ENCODE measurements around the gene PPP2R2C. TPM values are rescaled to one million over a fixed set of nuclear protein-coding genes. Genes with fewer than 3 reads are reported as not detected.

Gene PPP2R2C
- total RNA-seq, 2 donors from 2014 or later = not detected

DNA sequence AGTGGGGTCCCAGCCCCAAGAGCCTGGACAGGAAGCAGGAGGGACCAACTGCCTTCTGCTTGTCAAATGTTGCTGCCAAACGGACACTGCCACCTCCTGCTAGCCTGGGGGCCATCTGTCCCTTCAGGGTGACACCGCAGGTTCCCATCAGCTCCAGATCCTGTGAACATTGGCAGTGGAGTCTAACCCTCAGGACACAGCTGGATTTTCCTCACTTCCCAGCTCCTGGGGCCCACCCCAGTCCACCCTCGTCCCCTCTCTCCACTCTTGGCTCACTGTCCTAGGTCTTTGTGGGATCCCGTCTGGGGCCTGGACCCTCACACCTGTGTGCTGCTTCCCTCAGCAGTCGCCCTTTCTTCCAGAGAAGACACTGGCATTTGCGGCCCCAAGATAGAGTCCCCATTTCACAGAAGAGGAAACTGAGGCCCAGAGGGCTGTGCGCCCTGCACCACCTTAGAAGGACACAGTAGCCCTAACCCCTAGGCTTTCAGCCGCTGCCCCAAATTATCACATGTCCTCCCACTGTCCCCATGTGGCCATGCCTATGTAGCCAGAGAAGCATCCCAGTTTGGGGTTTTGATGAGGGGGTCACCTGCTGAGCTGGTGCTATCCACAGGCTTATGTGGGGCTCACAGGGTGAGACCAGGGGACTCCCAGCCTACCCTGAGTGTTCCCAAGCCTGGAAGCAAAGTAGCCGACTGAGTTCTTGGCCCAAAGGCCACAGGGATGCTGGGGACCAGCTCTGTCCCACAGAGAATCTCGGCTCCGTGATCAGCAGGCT, 20.1 kb downstream of the PPP2R2C start:
- no peak overlapping the region for H3K4me3 Mint-ChIP-seq
- H3K36me3 Mint-ChIP-seq (ENCODE audit: low read depth) = no peaks in the 10 kb centered on the region
- H3K27me3 Mint-ChIP-seq = peaks cover 30% of the 10 kb centered on the region
- no peaks in the 10 kb centered on the region for H3K4me1 Mint-ChIP-seq
- no peak overlapping the region for H3K27ac Mint-ChIP-seq
- no peaks in the 10 kb centered on the region for H3K9me3 Mint-ChIP-seq
- no peak for ATAC-seq (replicated peaks)

DNA sequence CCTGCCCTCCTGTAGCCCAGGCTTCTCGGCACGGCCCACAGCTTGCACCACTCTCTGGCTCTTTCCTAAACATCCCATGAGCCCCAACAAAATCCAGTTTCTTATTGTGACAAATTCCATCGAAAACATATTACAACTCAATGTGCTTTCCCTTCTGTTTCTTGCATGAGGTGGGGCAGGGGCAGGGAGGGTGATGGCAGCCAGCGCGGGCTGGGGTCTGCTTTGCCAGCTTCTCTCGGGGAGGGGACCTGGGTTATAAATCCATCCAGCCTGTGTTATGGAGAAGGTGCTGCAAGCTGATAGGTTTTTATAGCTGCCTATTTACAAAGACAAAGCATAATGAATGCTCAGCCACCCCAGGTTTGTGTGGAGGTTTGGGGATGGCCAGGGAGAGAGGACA, 21.1 kb downstream of the PPP2R2C start:
- peaks cover 30% of the 10 kb centered on the region for H3K27me3 Mint-ChIP-seq
- no peak overlapping the region for H3K4me3 Mint-ChIP-seq
- no peak for ATAC-seq (replicated peaks)
- no peaks in the 10 kb centered on the region for H3K9me3 Mint-ChIP-seq
- H3K4me1 Mint-ChIP-seq = no peaks in the 10 kb centered on the region
- H3K27ac Mint-ChIP-seq = no peak overlapping the region
- no peaks in the 10 kb centered on the region for H3K36me3 Mint-ChIP-seq (ENCODE audit: low read depth)

DNA sequence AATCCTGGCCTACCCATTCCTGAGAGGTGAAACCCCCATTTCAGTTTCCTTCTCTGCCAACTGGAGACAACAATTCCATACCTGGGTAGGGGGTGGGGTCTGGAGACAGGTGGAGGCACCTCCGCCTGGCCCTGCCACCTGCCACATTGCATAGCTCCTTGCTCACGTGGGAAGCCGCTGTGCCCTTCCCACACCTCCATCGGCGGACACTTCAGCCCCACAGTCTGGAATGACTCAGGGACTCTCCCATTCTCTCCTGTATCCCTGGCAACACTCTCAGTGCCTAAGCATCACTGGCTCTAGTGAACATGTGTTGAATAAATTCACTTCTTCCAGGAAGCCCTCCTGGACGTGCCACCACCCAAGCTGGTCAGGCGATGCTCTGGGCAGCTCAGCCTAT, 21.7 kb downstream of the PPP2R2C start:
- Mint-ChIP-seq H3K27ac (no peak overlapping the region), H3K4me3 (no peak overlapping the region), H3K36me3 (ENCODE audit: low read depth) (no peaks in the 10 kb centered on the region), H3K4me1 (no peaks in the 10 kb centered on the region), H3K9me3 (no peaks in the 10 kb centered on the region), H3K27me3 (peaks cover 24% of the 10 kb centered on the region)
- no peak for ATAC-seq (replicated peaks)

DNA sequence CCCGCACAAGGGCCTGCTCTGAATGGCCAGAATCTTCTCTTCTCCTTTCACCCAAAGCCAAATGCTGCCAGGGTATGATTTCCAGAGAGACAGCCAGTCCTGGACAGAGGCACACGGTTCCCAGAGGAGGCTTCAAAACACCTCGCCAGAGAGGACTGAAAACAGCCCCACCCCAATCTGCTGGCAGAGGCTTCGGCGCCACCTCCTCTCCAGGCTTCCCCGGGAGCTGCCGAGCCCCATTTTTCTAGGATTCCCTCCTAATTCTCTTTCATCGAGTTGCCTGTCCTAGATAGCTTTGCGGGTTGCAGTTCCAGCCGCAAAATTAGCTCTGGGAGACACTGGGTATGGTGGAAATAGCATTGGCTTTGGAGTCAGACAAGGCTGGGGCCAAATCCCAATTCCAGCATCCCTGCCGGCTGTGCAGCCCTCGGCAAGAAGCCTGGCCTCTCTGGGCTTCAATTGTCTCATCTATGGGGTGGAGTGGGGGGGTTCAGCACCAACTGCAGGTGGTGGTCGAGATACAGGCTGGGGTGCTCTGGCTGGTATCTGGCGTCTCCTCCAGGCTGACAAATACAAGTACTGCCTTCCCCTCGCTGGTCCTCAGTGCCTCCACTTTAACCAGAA, 22.6 kb downstream of the PPP2R2C start:
- Mint-ChIP-seq H3K4me3 (no peak overlapping the region), H3K9me3 (no peaks in the 10 kb centered on the region), H3K27me3 (peaks cover 18% of the 10 kb centered on the region), H3K27ac (no peak overlapping the region), H3K4me1 (no peaks in the 10 kb centered on the region), H3K36me3 (ENCODE audit: low read depth) (no peaks in the 10 kb centered on the region)
- no peak for ATAC-seq (replicated peaks)

DNA sequence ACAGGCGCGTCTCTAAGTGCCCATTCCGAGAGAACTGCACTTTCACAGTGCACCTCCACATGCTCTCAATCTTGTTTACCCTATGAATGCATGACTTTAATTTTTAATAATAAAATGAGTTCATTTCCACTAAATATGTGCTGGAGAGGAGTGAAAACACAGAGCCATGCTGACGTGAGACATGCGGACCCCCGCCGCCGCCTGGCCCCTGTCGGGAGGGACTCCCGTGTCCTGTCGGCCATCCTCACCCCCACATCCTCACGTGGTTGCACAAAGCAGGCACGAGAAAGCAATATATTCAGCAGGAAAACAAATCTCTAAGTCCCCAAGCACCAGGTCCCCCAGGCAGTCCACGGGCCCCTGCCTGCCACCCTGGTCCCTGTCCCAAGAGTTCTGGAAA, 23.1 kb downstream of the PPP2R2C start:
- Mint-ChIP-seq H3K27me3 (peaks cover 18% of the 10 kb centered on the region), H3K27ac (no peak overlapping the region), H3K9me3 (no peaks in the 10 kb centered on the region), H3K4me1 (no peaks in the 10 kb centered on the region), H3K4me3 (no peak overlapping the region), H3K36me3 (ENCODE audit: low read depth) (no peaks in the 10 kb centered on the region)
- no peak for ATAC-seq (replicated peaks)

DNA sequence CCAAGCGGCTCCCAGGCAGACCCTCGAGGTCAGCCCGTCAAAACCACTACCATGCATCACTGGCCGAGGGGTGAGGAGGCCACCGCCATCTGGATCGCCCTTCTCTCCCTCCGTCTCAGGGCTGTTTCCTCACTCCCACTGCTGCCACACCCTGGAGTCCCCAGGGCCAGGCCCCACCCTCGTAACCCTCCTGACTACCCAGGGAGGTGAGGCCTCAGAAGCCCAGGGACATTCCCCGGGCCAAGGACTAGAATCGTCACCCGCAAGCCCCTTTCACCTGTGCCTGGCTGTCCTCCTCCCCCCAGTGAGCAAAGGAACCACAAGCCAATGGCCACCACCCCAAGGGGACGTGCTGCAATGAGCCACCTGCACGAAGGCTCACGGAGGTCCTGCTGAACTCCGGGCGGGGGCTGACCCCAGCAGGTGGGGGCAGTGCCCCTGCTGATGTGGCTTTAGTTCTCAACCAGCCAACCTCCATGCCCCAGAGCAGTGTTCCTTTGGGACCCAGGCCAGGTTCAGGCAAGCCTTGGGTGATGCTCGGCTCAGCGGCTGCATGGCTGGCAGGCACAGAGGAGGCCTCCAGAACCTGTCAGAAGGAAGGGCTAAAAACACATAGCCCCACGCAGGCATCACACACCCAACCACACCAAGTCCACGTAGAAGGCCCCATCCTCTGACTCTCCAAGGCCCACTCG, 23.8 kb downstream of the PPP2R2C start:
- Mint-ChIP-seq H3K4me1 (no peaks in the 10 kb centered on the region), H3K4me3 (no peak overlapping the region), H3K9me3 (no peaks in the 10 kb centered on the region), H3K27ac (no peak overlapping the region), H3K27me3 (peaks cover 12% of the 10 kb centered on the region), H3K36me3 (ENCODE audit: low read depth) (no peaks in the 10 kb centered on the region)
- ATAC-seq (replicated peaks) = no peak

DNA sequence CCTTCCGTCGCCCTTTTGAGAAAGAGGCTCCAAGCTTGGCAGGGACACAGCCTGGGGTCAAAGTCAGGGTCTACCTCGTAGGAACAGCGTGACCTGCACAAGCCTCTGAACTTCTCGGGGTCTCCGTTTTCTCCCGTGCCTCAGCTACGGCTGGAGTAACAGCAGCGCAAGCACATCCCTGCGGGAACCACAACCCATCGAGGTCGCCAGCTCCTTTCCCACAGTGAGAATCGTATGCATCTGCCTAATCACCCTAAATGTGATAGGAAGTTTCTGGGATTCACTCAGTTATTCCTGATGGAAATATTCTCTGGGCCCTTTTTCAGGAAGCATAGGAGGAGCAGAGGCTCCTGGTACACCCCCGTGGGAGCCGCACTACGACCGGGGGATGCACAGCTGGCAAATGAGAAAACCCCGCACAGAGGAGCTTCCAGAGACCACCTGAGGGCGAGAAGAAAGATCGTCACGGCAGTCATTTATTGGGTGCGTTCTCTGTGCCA, 24.7 kb downstream of the PPP2R2C start:
- Mint-ChIP-seq H3K4me1 (no peaks in the 10 kb centered on the region), H3K9me3 (no peaks in the 10 kb centered on the region), H3K27me3 (peaks cover 11% of the 10 kb centered on the region), H3K36me3 (ENCODE audit: low read depth) (no peaks in the 10 kb centered on the region), H3K4me3 (no peak overlapping the region), H3K27ac (no peak overlapping the region)
- ATAC-seq (replicated peaks) = no peak

DNA sequence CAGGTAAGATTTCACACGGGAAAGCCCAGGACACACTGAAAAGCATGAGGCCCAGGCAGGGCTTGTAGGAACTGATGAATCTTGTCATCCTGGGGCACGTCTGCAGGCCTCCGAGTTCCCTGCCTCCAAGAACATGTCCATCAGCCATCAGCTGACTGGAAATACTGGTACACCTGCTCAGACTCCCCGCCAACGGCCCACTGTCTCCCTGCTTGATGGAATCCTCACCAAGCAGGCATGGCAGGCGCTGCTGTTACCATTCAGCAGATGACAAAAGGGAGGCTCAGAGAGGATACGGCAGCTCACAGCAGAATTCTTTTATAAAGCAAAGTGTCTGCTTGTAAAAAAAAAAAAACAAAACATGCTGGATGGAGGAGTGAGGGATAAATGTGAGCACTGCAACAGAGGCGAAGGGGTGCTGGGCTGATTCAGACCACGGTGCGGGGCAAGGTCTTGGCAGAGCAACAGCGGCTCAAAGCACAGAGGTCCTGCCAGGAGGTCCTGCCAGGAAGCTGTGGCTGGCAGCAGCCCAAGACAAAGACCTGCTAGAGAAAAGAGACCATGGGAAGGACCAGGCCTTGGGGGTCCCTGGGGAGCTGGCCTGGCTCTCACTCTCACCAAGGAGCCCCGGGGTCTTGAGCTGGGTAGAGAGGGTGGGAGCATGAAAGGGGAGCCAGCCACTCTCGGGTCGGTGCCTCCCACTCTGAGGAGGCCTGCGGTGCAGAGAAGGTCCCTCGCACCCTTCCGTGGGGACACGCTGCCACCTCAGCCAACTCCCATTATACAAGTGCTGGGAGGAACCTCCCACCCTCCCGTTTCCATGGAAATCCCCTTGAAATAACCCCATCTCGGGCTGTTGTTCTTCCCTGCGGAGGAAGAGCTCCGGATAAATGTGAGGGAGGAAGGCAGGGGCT, 25.6 kb downstream of the PPP2R2C start:
- Mint-ChIP-seq H3K4me1 (no peaks in the 10 kb centered on the region), H3K36me3 (ENCODE audit: low read depth) (no peaks in the 10 kb centered on the region), H3K4me3 (no peak overlapping the region), H3K9me3 (no peaks in the 10 kb centered on the region), H3K27me3 (peaks cover 11% of the 10 kb centered on the region), H3K27ac (no peak overlapping the region)
- ATAC-seq (replicated peaks) = no peak

DNA sequence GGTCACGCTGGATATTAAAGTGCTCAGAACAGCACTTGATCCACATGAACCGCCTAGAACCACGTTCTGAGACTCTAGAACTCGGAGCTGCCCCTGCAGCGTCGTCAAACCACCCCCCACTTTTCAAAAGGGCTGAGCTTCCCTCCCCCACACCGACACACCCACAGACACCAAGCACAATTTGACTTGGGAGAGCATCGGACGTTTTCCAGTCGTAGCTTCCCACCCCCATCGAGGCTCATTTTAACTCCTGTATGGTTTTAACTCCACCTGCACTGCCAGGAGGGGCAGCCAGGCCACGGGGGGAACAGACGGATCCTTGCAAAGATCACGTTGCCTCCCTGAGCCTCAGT, 26.3 kb downstream of the PPP2R2C start:
- Mint-ChIP-seq H3K36me3 (ENCODE audit: low read depth) (no peaks in the 10 kb centered on the region), H3K27ac (no peak overlapping the region), H3K4me1 (no peaks in the 10 kb centered on the region), H3K4me3 (no peak overlapping the region), H3K27me3 (peaks cover 9% of the 10 kb centered on the region), H3K9me3 (no peaks in the 10 kb centered on the region)
- ATAC-seq (replicated peaks) = no peak

DNA sequence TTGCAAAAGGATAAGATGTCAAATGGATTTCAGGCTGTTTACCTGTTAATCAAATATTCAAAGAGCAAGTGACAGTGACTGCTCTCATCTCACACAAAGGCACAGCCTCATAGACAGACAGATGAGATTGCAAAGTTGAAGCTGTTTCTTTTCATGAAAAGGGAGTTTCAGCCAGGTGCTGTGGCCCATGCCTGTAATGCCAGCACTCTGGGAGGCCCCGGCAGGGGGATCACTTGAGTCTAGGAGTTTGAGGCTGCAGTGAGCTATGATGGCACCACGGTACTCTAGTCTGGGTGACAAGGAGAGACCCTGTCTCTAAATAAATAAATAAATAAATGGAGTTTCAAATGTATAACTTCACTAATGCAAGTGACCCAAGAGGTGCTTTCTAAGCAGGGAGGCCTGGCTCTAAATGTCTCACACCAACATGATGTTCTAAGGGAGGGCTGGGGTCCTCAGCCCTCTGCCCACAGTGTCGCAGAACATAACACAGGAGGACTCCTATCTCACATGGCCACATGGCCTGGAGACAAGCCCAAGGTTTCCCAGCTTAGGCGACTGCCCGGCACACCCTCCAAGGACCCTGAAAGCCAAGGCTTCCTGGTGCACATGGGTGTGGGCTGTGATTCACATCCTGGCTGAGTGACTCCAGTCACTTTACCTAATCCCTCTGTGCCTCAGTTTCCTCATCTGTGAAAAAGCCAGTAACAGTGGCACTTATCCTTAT, 26.8 kb downstream of the PPP2R2C start:
- Mint-ChIP-seq H3K36me3 (ENCODE audit: low read depth) (no peaks in the 10 kb centered on the region), H3K4me1 (no peaks in the 10 kb centered on the region), H3K9me3 (no peaks in the 10 kb centered on the region), H3K4me3 (no peak overlapping the region), H3K27ac (no peak overlapping the region), H3K27me3 (peaks cover 7% of the 10 kb centered on the region)
- no peak for ATAC-seq (replicated peaks)

DNA sequence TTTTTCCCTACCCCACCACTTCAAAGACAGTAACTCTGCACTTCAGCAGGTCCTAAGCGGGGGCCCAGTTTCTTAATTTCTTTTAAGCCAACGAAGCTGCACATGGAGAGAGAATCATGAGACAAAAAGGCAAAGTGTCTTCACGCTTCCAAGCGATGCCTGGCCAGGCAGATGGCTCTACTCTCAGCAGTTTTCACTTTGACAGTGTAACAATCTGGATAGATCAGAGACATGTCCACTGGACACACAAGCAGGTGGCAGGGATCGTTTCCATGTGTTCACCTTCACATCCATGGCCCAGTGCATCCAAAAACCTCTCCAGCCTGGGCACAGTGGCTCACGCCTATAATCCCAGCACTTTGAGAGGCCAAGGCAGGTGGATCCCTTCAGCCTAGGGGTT, 27.8 kb downstream of the PPP2R2C start:
- no peaks in the 10 kb centered on the region for H3K4me1 Mint-ChIP-seq

DNA sequence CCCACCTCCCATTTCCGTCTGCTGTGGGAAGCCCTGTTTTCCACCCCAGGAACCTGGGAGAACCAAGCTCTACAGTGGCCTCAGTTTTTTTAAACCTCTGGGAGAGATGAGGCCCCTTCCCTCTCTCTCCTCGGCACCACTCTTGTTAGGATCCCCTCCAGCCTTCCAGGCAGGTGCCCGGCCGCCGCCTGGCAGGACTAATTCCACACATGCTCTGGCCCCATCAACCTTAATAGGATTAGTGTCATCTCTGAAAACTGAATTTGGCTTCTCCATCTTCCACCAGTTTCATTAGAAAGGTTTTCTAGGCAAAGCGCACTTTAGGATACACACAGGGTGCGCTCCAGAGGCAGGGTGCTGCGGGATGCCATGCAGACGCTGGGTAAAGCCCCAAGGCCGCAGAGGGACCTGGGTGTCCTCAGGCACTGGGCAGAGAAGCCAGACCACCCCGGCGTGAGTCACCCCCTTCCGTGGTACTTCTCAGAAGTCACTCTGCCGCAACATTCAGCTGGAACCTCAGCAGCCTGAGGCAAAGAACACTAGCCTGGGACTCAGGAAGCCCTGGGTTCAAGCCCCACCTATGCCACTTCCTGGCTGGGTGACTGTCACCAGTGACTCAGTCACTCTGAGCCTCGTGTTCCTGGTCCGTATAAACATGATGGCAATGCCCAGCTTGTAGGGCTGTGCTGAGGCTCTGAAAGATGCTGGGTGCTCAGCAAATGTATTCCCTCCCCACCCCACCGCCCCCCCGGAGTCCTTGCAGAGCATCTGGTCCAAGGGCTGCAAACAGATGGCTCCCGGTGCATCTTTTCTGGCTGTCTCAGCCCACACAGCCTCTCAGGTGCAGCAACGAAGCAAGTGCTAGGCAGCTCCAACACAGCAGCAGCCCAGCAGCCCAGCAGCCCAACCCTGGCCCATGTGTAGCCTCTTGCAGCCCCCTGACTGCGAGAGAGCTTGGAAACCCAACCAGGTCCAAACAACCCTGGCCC, 29.1 kb downstream of the PPP2R2C start:
- H3K27me3 Mint-ChIP-seq = peaks cover 13% of the 10 kb centered on the region
- no peaks in the 10 kb centered on the region for H3K9me3 Mint-ChIP-seq
- no peak for ATAC-seq (replicated peaks)
- H3K27ac Mint-ChIP-seq = no peak overlapping the region
- no peaks in the 10 kb centered on the region for H3K36me3 Mint-ChIP-seq (ENCODE audit: low read depth)
- no peaks in the 10 kb centered on the region for H3K4me1 Mint-ChIP-seq
- no peak overlapping the region for H3K4me3 Mint-ChIP-seq

More for the DNA sequence above, 27.8 kb downstream of the PPP2R2C start:
- no peak for ATAC-seq (replicated peaks)
- Mint-ChIP-seq H3K36me3 (ENCODE audit: low read depth) (no peaks in the 10 kb centered on the region), H3K9me3 (no peaks in the 10 kb centered on the region), H3K27ac (no peak overlapping the region), H3K4me3 (no peak overlapping the region), H3K27me3 (peaks cover 13% of the 10 kb centered on the region)

DNA sequence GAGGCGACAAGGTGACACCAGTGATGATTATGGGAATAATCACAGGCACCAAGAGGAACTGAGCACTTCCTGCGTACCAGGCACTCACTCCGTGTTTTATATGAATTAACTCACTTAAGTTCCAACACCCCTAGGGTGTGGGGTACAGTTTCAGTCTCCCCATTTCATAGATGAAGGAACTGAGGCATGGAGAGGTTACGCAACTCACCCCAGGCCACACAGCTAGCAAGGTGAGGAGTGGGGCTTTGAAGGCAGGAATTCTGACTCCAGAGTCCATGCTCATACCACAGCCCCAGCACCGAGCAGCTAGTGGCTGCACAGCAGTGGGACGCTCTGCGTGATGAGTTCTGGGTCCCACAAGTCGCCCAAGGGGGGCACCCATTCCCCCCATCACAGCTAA, 29.9 kb downstream of the PPP2R2C start:
- Mint-ChIP-seq H3K9me3 (no peaks in the 10 kb centered on the region), H3K4me1 (no peaks in the 10 kb centered on the region), H3K36me3 (ENCODE audit: low read depth) (no peaks in the 10 kb centered on the region), H3K27ac (no peak overlapping the region), H3K27me3 (peaks cover 10% of the 10 kb centered on the region), H3K4me3 (no peak overlapping the region)
- ATAC-seq (replicated peaks) = no peak

Data from activated T-helper 17 cell treated with anti-CD3 and anti-CD28 coated beads, Interleukin-2, amount 50 U/mL, for 72 hours (primary cell).